Type B pancreatic cell (in vitro differentiated cells): ENCODE measurements around the gene ORM2. TPM values are rescaled to one million over a fixed set of nuclear protein-coding genes. Genes with fewer than 3 reads are reported as not detected.
A peak's percentile ranks its signal among the peaks of the same experiment; 100 is the strongest.
"Not testable (repeated sequence)": the region's sequence is repeated elsewhere in the genome, so short reads cannot be mapped to it uniquely, and the experiment has no call there.

ENCODE experiments used
- DNase-seq: peaks from one replicate; pipeline ENCODE4 v3.0.0; 2021; ENCODE audit warnings: mixed read lengths; ENCODE audit not compliant: unreplicated experiment; ENCODE audit errors: extremely low spot score
- H3K27ac Mint-ChIP-seq: 2 replicates; pipeline ENCODE4 v1.8.0; 2021; ENCODE audit warnings: mild to moderate bottlenecking, mixed read lengths
- H3K27me3 Mint-ChIP-seq: 2 replicates; pipeline ENCODE4 v1.8.0; 2021; ENCODE audit warnings: mixed read lengths
- H3K36me3 Mint-ChIP-seq: 2 replicates; pipeline ENCODE4 v1.8.0; 2021; ENCODE audit warnings: mixed read lengths
- H3K4me1 Mint-ChIP-seq: one replicate; pipeline ENCODE4 v1.8.0; 2021; ENCODE audit warnings: mixed read lengths; ENCODE audit not compliant: unreplicated experiment
- H3K4me3 Mint-ChIP-seq: 2 replicates; pipeline ENCODE4 v1.8.0; 2021; ENCODE audit warnings: mild to moderate bottlenecking, mixed read lengths
- H3K9me3 Mint-ChIP-seq: 2 replicates; pipeline ENCODE4 v1.8.0; 2021; ENCODE audit warnings: mixed read lengths
- total RNA-seq: library from RNA; stranded (reverse); gene quantifications from 2 replicates; pipeline ENCODE4 v1.2.1, GENCODE V29; 2021; ENCODE audit warnings: low replicate concordance
- TF ChIP-seq, protein P1 (sequence below): fragments of 200-600 bp; sonication (generic); conservative IDR thresholded peaks from 2 replicates; pipeline ENCODE4 v1.5.0; 2021; ENCODE audit warnings: antibody characterized with exemption, mild to moderate bottlenecking

ORM2 gene
- total RNA-seq, 1 donor from 2014 or later = not detected

DNA sequence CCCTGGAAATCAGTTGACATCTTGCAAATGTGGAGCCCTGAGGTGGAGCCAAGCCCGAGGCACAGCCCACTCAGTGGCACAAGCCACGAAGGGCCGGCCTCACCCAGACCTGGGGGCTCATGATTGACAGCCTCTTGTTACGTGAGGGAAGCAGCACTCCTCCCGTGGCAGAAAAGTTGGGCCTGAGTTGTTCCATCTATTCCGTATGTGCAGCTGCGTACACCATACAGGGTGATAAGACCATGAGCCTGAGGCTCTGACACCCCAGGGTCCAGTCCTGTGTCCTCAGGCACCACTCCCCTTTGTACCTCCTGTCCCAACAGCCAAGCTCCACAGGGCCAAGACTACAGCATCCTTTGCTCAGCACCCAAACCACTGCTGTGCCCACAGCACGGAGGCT, 1.9 kb upstream of the ORM2 start:
- H3K4me3 Mint-ChIP-seq = no peak overlapping the region
- DNase-seq = peak; percentile 88
- no peaks in the 10 kb centered on the region for H3K27me3 Mint-ChIP-seq
- no peaks in the 10 kb centered on the region for H3K9me3 Mint-ChIP-seq
- TF ChIP-seq, protein P1, sequence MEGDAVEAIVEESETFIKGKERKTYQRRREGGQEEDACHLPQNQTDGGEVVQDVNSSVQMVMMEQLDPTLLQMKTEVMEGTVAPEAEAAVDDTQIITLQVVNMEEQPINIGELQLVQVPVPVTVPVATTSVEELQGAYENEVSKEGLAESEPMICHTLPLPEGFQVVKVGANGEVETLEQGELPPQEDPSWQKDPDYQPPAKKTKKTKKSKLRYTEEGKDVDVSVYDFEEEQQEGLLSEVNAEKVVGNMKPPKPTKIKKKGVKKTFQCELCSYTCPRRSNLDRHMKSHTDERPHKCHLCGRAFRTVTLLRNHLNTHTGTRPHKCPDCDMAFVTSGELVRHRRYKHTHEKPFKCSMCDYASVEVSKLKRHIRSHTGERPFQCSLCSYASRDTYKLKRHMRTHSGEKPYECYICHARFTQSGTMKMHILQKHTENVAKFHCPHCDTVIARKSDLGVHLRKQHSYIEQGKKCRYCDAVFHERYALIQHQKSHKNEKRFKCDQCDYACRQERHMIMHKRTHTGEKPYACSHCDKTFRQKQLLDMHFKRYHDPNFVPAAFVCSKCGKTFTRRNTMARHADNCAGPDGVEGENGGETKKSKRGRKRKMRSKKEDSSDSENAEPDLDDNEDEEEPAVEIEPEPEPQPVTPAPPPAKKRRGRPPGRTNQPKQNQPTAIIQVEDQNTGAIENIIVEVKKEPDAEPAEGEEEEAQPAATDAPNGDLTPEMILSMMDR = no peak
- no peaks in the 10 kb centered on the region for H3K36me3 Mint-ChIP-seq
- no peaks in the 10 kb centered on the region for H3K4me1 Mint-ChIP-seq
- no peak overlapping the region for H3K27ac Mint-ChIP-seq

- H3K27me3 Mint-ChIP-seq, H3K9me3 Mint-ChIP-seq, H3K36me3 Mint-ChIP-seq, H3K4me1 Mint-ChIP-seq, H3K27ac Mint-ChIP-seq, H3K4me3 Mint-ChIP-seq: not testable (repeated sequence)
- peak; percentile 78 for DNase-seq
Measured at GRCh38 chr9:114328357-114328820, 1.3 kb upstream of the ORM2 start.

DNA sequence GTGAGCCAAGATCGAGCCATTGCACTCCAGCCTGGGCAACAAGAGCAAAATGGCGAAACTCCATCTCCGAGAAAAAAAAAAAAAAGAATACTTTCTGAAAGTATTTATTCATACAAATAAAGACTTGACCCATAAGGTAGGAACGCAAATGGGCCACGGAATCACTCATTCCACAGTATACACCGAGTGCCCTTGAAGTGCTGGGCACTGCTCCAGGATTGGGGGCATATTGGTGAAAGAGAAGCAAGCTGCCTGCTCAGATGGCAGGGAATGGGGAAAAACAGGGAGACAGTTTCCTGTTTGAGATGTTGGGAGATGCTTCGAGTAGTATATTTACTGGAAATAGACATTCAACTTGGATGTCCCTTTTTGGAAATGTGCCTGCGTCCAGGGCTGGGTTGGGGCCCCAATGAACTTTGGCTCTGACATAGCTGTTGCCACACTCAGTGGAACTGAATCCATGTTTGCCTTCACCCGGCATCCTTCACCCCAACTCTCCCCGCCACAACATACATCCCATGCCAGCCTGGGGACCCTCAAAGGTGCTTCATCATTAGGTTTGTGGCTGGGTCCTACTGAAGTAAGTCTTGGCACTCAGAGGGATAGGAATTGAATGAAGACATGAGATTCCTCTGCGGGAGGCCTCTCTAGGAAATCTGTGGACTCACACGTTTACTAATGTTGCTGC, 588 bp upstream of the ORM2 start:
- H3K4me1 Mint-ChIP-seq, H3K4me3 Mint-ChIP-seq, H3K27ac Mint-ChIP-seq, H3K9me3 Mint-ChIP-seq, DNase-seq, H3K27me3 Mint-ChIP-seq, H3K36me3 Mint-ChIP-seq: not testable (repeated sequence)

DNA sequence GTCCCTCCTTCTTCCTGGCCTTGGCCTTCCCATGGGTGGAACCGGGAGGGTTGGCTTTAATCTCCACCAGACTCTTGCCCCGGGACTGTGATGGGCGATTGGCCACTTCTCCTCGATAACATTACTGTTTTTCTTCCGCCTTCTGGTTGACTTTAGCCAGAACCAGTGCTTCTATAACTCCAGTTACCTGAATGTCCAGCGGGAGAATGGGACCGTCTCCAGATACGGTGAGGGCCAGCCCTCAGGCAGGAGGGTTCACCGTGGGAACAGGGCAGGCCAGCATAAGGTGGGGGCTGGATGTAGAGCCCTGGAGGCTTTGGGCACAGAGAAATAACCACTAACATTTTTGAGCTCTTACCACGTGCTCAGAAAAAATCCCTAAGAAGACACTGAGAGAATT, 967 bp downstream of the ORM2 start:
- TF ChIP-seq, protein P1 = no peak
- DNase-seq = no peak
- no peaks in the 10 kb centered on the region for H3K9me3 Mint-ChIP-seq
- no peaks in the 10 kb centered on the region for H3K4me1 Mint-ChIP-seq
- no peaks in the 10 kb centered on the region for H3K36me3 Mint-ChIP-seq
- no peak overlapping the region for H3K27ac Mint-ChIP-seq
- H3K27me3 Mint-ChIP-seq = no peaks in the 10 kb centered on the region
- no peak overlapping the region for H3K4me3 Mint-ChIP-seq

- H3K36me3 Mint-ChIP-seq, H3K4me1 Mint-ChIP-seq, DNase-seq, H3K27ac Mint-ChIP-seq, H3K4me3 Mint-ChIP-seq, H3K9me3 Mint-ChIP-seq, H3K27me3 Mint-ChIP-seq: not testable (repeated sequence)
Measured at GRCh38 chr9:114331229-114332195, 1.8 kb downstream of the ORM2 start.

DNA sequence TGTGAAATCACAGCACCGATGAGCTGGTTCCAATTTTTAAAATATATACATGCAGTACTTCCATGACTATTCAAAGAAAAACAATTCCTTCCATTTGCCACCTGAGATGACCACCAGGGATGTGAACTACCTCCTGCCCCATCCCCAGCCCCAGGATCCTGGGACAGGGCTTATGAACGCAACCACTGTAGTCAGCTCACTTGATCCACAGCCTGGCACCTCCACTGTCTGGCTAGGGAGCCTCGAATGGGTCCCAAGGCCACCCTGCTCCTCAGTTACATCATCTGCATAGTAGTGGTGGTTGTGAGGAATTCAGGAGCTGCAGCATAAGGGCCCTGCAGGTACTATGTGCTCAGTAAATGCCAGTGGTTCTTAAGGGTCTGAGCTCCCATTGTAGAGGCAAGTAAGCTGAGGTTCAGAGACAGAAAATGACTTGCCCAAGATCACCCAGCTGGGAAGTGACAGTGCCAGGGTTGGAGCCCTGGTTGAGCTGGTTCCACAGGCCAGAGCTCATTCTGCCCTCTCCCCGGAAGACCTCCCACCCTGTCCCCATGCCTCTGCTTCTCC, 2.9 kb downstream of the ORM2 start:
- not testable (repeated sequence) for H3K9me3 Mint-ChIP-seq, H3K4me1 Mint-ChIP-seq, H3K27ac Mint-ChIP-seq

GRCh38 chr9:114333718-114334117, 4.0 kb downstream of the ORM2 start:
- DNase-seq, H3K4me3 Mint-ChIP-seq, H3K9me3 Mint-ChIP-seq, H3K4me1 Mint-ChIP-seq, H3K27ac Mint-ChIP-seq, H3K36me3 Mint-ChIP-seq, H3K27me3 Mint-ChIP-seq: not testable (repeated sequence)

More for the DNA sequence above, 2.9 kb downstream of the ORM2 start:
- not testable (repeated sequence) for H3K36me3 Mint-ChIP-seq, H3K4me3 Mint-ChIP-seq, H3K27me3 Mint-ChIP-seq, DNase-seq

GRCh38 chr9:114334490-114334889, 4.8 kb downstream of the ORM2 start:
- TF ChIP-seq, protein P1 = no peak

More at GRCh38 chr9:114334490-114334889, 4.8 kb downstream of the ORM2 start:
- Mint-ChIP-seq H3K4me3 (no peak overlapping the region), H3K4me1 (no peaks in the 10 kb centered on the region), H3K27ac (no peak overlapping the region), H3K9me3 (no peaks in the 10 kb centered on the region), H3K36me3 (no peaks in the 10 kb centered on the region), H3K27me3 (no peaks in the 10 kb centered on the region)
- DNase-seq = no peak
